Cardiac muscle cell (in vitro differentiated cells and primary cell): ENCODE measurements around the gene PPFIBP2. TPM values are rescaled to one million over a fixed set of nuclear protein-coding genes. Genes with fewer than 3 reads are reported as not detected.

Experiments
- DNase-seq, 2 donors: peaks; one replicate each; pipeline versions ENCODE4 v3.0.0 to v3.0.0-alpha.2; 2010 to 2017; ENCODE audit warnings: low read depth in 1 of 2, low spot score in 1 of 2
- H3K27ac ChIP-seq: fragments of 200-600 bp; sonication (generic); 2 replicates; pipeline ENCODE4 v1.5.1; 2016
- H3K27me3 ChIP-seq: fragments of 200-600 bp; sonication (generic); 2 replicates; pipeline ENCODE4 v1.6.0; 2016; ENCODE audit warnings: control low read depth
- H3K36me3 ChIP-seq: fragments of 200-600 bp; sonication (generic); 2 replicates; pipeline ENCODE4 v1.5.1; 2016; ENCODE audit warnings: control low read depth
- H3K4me1 ChIP-seq: fragments of 200-600 bp; sonication (generic); 2 replicates; pipeline ENCODE4 v1.8.1; 2017; ENCODE audit warnings: low read depth, mild to moderate bottlenecking, mixed run types
- H3K4me3 ChIP-seq: fragments of 200-600 bp; sonication (generic); 2 replicates; pipeline ENCODE4 v1.5.1; 2016; ENCODE audit warnings: mild to moderate bottlenecking
- H3K9me3 ChIP-seq: fragments of 200-600 bp; sonication (generic); 2 replicates; pipeline ENCODE4 v1.5.1; 2017; ENCODE audit warnings: low read depth, mild to moderate bottlenecking, control low read depth
- polyA plus RNA-seq: library from polyadenylated mRNA; unstranded; fragments of >200 nt; fragmentation: Nextera tagmentation; extraction: Ambion mirVana; gene quantifications from 2 replicates; pipeline ENCODE4 v1.2.1, GENCODE V29; 2016
- total RNA-seq: library from RNA; depleted of rRNA; stranded (reverse); fragments of >200 nt; gene quantifications from 2 replicates; pipeline ENCODE4 v1.2.3, GENCODE V29; 2016
- TF ChIP-seq, protein P1 (sequence below): IDR thresholded peaks from 2 replicates; pipeline ENCODE4 v1.5.1; 2012; ENCODE audit warnings: low read depth, mild to moderate bottlenecking, low read length

The PPFIBP2 gene
- total and polyA plus RNA-seq, 2 experiments from 2014 or later = 8.0 to 13.2 TPM

DNA sequence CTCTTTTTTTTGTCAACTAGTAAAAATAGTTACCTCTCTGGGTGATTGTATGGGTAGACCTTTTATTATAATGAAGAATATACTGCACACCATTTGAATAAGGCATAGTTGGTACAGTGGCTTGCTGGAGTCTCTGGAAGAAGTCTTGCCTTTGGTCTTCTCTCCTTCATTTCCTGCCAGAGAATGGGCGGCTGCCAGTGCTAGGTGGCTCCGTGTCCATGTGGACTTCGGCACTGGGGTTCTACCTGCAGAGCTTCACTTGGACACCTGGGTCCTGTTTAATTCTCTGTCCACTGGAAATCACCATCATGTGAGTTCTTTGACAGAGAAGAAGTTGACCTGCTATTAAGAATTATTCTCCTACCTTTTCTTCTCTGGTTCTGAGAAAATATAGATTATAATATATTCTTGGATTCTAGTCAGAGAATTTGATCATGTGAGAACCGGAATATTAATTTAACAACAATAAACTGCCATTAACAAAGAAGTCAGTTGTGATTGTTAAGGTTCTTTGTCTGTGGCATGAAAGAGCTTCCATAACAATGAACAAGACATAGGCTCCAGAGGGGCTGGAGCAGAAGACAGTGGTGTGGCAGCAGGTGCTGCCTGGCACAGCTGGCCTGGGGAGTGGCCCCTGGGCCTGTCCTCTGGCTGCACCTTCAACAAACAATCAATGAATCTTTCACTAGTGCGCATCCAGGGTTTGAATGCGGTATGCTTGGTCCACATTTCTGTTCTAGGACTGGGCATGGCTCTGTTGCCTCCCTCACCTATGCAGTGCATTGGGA, 77.5 kb downstream of the PPFIBP2 start:
- H3K27ac ChIP-seq = no peak overlapping the region
- H3K36me3 ChIP-seq = no peaks in the 10 kb centered on the region
- DNase-seq = no peak
- TF ChIP-seq, protein P1, sequence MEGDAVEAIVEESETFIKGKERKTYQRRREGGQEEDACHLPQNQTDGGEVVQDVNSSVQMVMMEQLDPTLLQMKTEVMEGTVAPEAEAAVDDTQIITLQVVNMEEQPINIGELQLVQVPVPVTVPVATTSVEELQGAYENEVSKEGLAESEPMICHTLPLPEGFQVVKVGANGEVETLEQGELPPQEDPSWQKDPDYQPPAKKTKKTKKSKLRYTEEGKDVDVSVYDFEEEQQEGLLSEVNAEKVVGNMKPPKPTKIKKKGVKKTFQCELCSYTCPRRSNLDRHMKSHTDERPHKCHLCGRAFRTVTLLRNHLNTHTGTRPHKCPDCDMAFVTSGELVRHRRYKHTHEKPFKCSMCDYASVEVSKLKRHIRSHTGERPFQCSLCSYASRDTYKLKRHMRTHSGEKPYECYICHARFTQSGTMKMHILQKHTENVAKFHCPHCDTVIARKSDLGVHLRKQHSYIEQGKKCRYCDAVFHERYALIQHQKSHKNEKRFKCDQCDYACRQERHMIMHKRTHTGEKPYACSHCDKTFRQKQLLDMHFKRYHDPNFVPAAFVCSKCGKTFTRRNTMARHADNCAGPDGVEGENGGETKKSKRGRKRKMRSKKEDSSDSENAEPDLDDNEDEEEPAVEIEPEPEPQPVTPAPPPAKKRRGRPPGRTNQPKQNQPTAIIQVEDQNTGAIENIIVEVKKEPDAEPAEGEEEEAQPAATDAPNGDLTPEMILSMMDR = no peak
- H3K9me3 ChIP-seq = no peaks in the 10 kb centered on the region
- no peaks in the 10 kb centered on the region for H3K4me1 ChIP-seq
- H3K27me3 ChIP-seq = no peaks in the 10 kb centered on the region
- no peak overlapping the region for H3K4me3 ChIP-seq

- DNase-seq = no peak
- H3K9me3 ChIP-seq = no peaks in the 10 kb centered on the region
- no peak overlapping the region for H3K27ac ChIP-seq
- H3K27me3 ChIP-seq = no peaks in the 10 kb centered on the region
- H3K4me1 ChIP-seq = no peaks in the 10 kb centered on the region
- no peaks in the 10 kb centered on the region for H3K36me3 ChIP-seq
- H3K4me3 ChIP-seq = no peak overlapping the region
- TF ChIP-seq, protein P1 = no peak
Measured at GRCh38 chr11:7591987-7592386, 78.2 kb downstream of the PPFIBP2 start.

- Histone ChIP-seq H3K9me3 (no peaks in the 10 kb centered on the region), H3K4me1 (no peaks in the 10 kb centered on the region), H3K27ac (no peak overlapping the region), H3K27me3 (no peaks in the 10 kb centered on the region), H3K4me3 (no peak overlapping the region), H3K36me3 (no peaks in the 10 kb centered on the region)
- TF ChIP-seq, protein P1 = no peak
- peak in 1 of 2 donors; percentile 91 for DNase-seq
Measured at GRCh38 chr11:7592711-7593110, 78.9 kb downstream of the PPFIBP2 start.

GRCh38 chr11:7593481-7593880, 79.7 kb downstream of the PPFIBP2 start:
- TF ChIP-seq, protein P1 = no peak
- no peak for DNase-seq
- Histone ChIP-seq H3K4me1 (no peaks in the 10 kb centered on the region), H3K9me3 (no peaks in the 10 kb centered on the region), H3K27ac (no peak overlapping the region), H3K4me3 (no peak overlapping the region), H3K36me3 (no peaks in the 10 kb centered on the region), H3K27me3 (no peaks in the 10 kb centered on the region)

DNA sequence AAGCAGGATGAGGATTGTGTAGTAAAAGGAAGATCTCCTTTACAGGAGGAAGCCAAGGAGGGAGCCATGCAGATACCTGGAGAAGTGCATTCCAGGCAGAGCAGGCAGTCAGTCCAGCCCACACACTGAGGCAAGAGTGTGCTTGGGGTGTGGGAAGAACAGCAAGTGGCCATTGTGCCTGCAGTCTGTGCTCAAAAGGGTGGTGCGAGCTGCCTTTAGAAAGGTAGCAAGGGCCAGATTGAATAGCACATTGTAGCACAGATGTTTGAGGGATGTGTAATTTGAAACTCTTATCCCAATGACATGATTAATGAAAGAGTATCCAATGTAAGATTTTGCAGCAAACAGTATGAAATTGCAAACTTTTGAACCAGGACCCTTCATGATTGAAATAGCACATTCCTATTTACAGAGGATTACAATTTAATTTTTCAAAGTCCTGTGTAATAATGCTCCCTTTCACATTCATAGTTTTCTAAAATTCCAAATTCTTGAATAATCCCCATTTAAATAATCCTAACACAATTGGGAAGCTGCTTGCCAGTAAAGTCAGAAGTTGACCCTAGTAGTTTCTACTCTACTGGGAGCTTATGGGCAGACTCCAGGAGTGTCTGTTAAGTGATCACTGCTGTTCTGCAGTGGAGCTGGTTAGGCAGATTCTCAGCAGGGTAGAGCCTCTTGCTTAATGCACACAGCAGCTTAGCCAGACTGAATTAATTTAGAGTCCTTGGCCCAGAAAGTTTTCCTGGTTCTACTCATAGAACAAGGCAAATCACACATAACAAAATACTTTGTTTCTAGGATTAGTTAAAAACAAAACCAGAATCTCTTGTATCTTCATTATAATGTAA, 81.4 kb downstream of the PPFIBP2 start:
- H3K36me3 ChIP-seq = no peaks in the 10 kb centered on the region
- no peaks in the 10 kb centered on the region for H3K27me3 ChIP-seq
- no peaks in the 10 kb centered on the region for H3K9me3 ChIP-seq
- H3K4me1 ChIP-seq = peaks cover 3% of the 10 kb centered on the region
- TF ChIP-seq, protein P1 = no peak
- no peak overlapping the region for H3K27ac ChIP-seq
- DNase-seq = peak in 1 of 2 donors; percentile 64
- no peak overlapping the region for H3K4me3 ChIP-seq
